Measurements from ENCODE around the gene ZNF282.

Gene ZNF282

DNA sequence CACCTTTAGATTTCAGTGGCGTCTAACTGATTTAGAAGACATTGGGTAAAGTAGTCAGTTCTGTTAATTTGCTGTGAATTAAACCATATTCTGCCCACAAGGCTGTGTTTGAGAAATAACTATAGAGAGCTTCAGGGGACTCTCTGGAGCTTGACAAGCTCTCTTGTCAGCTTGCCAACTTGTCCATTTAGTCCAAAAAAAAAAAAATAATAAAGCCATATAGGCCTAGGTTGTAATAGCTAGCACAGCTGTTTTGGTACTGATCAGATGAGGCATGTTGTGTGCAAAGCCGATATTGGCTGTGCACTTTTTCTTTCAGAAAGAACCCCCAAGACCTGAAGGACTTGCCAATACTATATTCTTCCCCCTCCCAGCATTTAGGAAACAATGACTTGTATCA is 20.2 kb upstream of the ZNF282 start:
- Histone ChIP-seq H3K4me3 (IDR thresholded peaks at IDR 0.05; ENCODE audit: insufficient read depth, low read depth, low read length) (no peak overlapping the region), H2AFZ (ENCODE audit: low read depth) (no peak overlapping the region), H3K9ac (no peak overlapping the region), H3K4me1 (ENCODE audit: low read depth, poor library complexity, severe bottlenecking) (no peaks in the 10 kb centered on the region), H3K27ac (no peak overlapping the region), H3K36me3 (ENCODE audit: insufficient read depth) (peaks cover 6% of the 10 kb centered on the region; the same call in 1 of the 2 replicates), H4K20me1 (ENCODE audit: insufficient read depth) (no peaks in the 10 kb centered on the region), H3K79me2 (ENCODE audit: insufficient read depth, low read depth) (no peaks in the 10 kb centered on the region), H3K27me3 (ENCODE audit: insufficient read depth, low read depth) (no peaks in the 10 kb centered on the region), H3K4me2 (no peak overlapping the region)
- TF ChIP-seq, protein P1, sequence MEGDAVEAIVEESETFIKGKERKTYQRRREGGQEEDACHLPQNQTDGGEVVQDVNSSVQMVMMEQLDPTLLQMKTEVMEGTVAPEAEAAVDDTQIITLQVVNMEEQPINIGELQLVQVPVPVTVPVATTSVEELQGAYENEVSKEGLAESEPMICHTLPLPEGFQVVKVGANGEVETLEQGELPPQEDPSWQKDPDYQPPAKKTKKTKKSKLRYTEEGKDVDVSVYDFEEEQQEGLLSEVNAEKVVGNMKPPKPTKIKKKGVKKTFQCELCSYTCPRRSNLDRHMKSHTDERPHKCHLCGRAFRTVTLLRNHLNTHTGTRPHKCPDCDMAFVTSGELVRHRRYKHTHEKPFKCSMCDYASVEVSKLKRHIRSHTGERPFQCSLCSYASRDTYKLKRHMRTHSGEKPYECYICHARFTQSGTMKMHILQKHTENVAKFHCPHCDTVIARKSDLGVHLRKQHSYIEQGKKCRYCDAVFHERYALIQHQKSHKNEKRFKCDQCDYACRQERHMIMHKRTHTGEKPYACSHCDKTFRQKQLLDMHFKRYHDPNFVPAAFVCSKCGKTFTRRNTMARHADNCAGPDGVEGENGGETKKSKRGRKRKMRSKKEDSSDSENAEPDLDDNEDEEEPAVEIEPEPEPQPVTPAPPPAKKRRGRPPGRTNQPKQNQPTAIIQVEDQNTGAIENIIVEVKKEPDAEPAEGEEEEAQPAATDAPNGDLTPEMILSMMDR (conservative IDR thresholded peaks at IDR 0.05; ENCODE audit: low read depth, low read length) = no peak

DNA sequence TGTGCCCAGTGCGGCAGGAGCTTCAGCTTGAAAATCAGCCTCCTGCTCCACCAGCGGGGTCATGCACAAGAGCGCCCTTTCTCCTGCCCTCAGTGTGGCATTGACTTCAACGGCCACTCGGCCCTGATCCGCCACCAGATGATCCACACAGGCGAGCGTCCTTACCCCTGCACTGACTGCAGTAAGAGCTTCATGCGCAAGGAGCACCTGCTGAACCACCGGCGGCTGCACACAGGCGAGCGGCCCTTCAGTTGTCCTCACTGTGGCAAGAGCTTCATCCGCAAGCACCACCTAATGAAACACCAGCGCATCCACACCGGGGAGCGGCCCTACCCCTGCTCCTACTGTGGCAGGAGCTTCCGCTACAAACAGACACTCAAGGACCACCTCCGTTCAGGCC is 16.1 kb upstream of the ZNF282 start:
- H3K4me3 ChIP-seq (IDR thresholded peaks at IDR 0.05; ENCODE audit: insufficient read depth, low read depth, low read length) = no peak overlapping the region
- no peak overlapping the region for H2AFZ ChIP-seq (ENCODE audit: low read depth)
- H3K79me2 ChIP-seq (ENCODE audit: insufficient read depth, low read depth) = no peaks in the 10 kb centered on the region
- no peak overlapping the region for H3K9ac ChIP-seq
- no peaks in the 10 kb centered on the region for H4K20me1 ChIP-seq (ENCODE audit: insufficient read depth)
- H3K27ac ChIP-seq = no peak overlapping the region
- peaks cover 6% of the 10 kb centered on the region; the same call in 1 of the 2 replicates for H3K36me3 ChIP-seq (ENCODE audit: insufficient read depth)
- no peaks in the 10 kb centered on the region for H3K4me1 ChIP-seq (ENCODE audit: low read depth, poor library complexity, severe bottlenecking)
- TF ChIP-seq, protein P1 (conservative IDR thresholded peaks at IDR 0.05; ENCODE audit: low read depth, low read length) = no peak
- H3K4me2 ChIP-seq = no peak overlapping the region
- H3K27me3 ChIP-seq (ENCODE audit: insufficient read depth, low read depth) = no peaks in the 10 kb centered on the region

DNA sequence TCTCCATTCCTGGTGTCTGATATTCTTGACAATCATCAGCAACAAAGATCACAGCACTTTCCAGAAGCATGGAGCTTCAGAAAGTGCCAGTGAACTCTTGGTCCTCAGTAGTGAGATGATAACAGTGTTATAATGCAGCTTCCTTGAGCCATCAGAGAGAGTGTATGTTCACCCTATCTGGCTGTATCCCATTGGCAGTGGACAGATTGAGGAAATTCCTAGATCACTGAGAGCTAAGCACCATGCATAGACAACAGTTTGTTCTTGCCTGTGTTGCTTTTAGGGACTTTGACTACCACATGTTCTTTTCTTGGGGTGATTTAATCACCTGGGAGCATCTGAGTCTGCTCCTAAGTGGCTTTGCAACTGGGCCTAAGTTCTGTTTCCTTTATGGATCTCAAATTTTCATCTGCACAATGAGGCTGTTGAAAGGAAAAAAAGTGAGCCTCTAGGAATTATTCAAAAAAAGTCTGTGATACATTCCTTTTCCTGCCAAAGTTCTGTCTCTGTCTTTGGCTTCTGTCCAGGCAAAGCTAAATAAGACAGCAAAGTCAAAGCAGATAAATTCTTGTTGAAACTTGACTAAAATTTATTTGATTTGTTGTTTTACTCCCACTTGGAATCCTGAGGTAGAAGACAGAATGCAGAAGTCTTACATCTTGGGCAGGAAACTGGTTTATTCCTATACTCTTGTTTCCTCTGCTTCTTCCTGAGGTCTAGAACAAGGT is 14.5 kb upstream of the ZNF282 start:
- H3K4me2 ChIP-seq = no peak overlapping the region
- no peaks in the 10 kb centered on the region for H3K27me3 ChIP-seq (ENCODE audit: insufficient read depth, low read depth)
- H2AFZ ChIP-seq (ENCODE audit: low read depth) = no peak overlapping the region
- H3K27ac ChIP-seq = no peak overlapping the region
- H4K20me1 ChIP-seq (ENCODE audit: insufficient read depth) = no peaks in the 10 kb centered on the region
- TF ChIP-seq, protein P1 (conservative IDR thresholded peaks at IDR 0.05; ENCODE audit: low read depth, low read length) = no peak
- no peaks in the 10 kb centered on the region for H3K79me2 ChIP-seq (ENCODE audit: insufficient read depth, low read depth)
- no peak overlapping the region for H3K9ac ChIP-seq
- peaks cover 6% of the 10 kb centered on the region; the same call in 1 of the 2 replicates for H3K36me3 ChIP-seq (ENCODE audit: insufficient read depth)
- H3K4me3 ChIP-seq (IDR thresholded peaks at IDR 0.05; ENCODE audit: insufficient read depth, low read depth, low read length) = no peak overlapping the region
- H3K4me1 ChIP-seq (ENCODE audit: low read depth, poor library complexity, severe bottlenecking) = no peaks in the 10 kb centered on the region

DNA sequence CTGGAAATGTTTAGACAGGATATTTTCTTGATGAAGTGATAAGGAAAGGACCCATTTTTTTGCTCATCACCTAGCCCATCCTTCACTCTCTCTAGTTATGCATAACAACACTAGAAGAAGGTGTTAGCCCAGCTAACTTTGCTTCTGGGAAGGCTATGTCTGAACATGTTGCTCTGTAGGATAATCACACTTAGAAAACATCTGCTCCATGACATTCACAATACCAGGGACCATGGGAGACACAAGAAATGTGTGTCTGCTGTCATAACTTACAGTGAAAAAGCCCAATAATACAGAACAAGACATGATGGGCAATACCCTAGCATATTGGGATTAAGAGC is 13.9 kb upstream of the ZNF282 start:
- Histone ChIP-seq H3K4me1 (ENCODE audit: low read depth, poor library complexity, severe bottlenecking) (no peaks in the 10 kb centered on the region), H3K79me2 (ENCODE audit: insufficient read depth, low read depth) (no peaks in the 10 kb centered on the region), H2AFZ (ENCODE audit: low read depth) (no peak overlapping the region), H3K4me3 (IDR thresholded peaks at IDR 0.05; ENCODE audit: insufficient read depth, low read depth, low read length) (no peak overlapping the region), H3K36me3 (ENCODE audit: insufficient read depth) (peaks cover 6% of the 10 kb centered on the region; the same call in 1 of the 2 replicates), H3K27me3 (ENCODE audit: insufficient read depth, low read depth) (no peaks in the 10 kb centered on the region), H3K27ac (no peak overlapping the region), H4K20me1 (ENCODE audit: insufficient read depth) (no peaks in the 10 kb centered on the region), H3K9ac (no peak overlapping the region), H3K4me2 (no peak overlapping the region)
- TF ChIP-seq, protein P1 (conservative IDR thresholded peaks at IDR 0.05; ENCODE audit: low read depth, low read length) = no peak

Data from KMS-11 (cell line).